ENCODE measurements around the gene TCAP.
A peak's percentile ranks its signal among the peaks of the same experiment; 100 is the strongest.

Gene TCAP

GRCh38 chr17:39626171-39627046 is 38.7 kb upstream of the TCAP start, which contains the start of gene PPP1R1B:
Gene PPP1R1B (plus strand): TSS chr17:39626952. CDS start chr17:39627393, 441 bp downstream.
- no peak for TF ChIP-seq ZNF274 (IDR thresholded peaks at IDR 0.05; ENCODE audit: low read depth, low read length)
- H3K4me3 ChIP-seq (ENCODE audit: low read length) = no peak within 1 kb of the TSS

DNA sequence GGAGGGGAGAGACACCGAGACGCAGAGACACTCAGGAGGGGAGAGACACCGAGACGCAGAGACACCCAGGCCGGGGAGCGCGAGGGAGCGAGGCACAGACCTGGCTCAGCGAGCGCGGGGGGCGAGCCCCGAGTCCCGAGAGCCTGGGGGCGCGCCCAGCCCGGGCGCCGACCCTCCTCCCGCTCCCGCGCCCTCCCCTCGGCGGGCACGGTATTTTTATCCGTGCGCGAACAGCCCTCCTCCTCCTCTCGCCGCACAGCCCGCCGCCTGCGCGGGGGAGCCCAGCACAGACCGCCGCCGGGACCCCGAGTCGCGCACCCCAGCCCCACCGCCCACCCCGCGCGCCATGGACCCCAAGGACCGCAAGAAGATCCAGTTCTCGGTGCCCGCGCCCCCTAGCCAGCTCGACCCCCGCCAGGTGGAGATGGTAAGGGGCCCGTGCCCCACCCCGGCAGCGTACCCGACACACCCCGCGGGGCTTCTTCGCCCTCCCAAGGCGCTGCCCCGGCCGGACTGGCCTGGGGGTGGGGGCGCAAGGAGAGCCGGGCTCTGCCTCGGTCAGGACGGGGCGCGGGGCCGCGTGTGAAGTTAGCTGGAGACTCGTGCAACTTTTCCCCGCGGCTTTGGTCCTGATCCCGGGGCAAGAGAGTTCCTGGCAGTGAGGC is 38.0 kb upstream of the TCAP start:
- no peak overlapping the region for H3K4me3 ChIP-seq (ENCODE audit: low read length)
- no peak for TF ChIP-seq ZNF274 (IDR thresholded peaks at IDR 0.05; ENCODE audit: low read depth, low read length)

DNA sequence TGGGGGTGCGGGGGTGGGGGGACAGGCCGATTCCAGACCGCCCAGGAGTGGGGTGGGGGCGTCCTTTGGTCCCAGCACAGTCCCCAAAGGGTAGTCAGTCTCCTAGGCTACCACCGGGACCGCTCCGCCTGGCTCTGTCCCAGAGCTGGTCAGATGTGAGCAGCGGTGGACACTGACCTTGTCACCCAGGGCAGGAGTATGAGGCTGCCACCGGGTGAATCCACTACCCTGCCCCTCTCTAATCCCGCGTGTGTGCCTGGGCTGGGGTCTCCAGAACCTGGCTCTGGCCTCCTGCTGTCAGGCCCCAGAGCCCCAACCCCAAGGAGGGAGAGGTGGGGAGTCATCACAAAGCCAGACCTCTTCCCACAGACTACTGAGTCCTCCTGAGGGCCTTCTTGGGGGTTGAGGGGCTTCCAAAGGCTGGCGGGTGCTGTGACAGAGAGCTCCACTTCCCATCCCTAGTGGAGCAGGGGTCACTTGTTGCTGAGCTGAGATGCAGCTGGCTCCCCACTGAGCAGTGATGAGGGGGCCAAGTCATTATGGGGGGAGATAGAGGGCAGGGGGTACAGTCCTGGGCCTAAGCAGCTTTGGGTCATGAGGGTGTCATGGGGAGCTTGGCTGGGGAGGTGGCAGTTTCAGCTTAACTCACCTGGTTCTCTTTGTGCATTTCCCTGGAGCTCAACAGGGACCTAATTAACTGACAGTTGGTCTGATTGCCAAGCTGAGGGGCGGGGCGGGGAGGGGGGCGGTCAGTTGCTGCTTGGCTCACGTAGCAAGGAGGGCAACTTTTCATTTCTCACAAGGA is 37.2 kb upstream of the TCAP start:
- TF ChIP-seq ZNF274 (IDR thresholded peaks at IDR 0.05; ENCODE audit: low read depth, low read length) = no peak
- H3K4me3 ChIP-seq (ENCODE audit: low read length) = no peak overlapping the region

DNA sequence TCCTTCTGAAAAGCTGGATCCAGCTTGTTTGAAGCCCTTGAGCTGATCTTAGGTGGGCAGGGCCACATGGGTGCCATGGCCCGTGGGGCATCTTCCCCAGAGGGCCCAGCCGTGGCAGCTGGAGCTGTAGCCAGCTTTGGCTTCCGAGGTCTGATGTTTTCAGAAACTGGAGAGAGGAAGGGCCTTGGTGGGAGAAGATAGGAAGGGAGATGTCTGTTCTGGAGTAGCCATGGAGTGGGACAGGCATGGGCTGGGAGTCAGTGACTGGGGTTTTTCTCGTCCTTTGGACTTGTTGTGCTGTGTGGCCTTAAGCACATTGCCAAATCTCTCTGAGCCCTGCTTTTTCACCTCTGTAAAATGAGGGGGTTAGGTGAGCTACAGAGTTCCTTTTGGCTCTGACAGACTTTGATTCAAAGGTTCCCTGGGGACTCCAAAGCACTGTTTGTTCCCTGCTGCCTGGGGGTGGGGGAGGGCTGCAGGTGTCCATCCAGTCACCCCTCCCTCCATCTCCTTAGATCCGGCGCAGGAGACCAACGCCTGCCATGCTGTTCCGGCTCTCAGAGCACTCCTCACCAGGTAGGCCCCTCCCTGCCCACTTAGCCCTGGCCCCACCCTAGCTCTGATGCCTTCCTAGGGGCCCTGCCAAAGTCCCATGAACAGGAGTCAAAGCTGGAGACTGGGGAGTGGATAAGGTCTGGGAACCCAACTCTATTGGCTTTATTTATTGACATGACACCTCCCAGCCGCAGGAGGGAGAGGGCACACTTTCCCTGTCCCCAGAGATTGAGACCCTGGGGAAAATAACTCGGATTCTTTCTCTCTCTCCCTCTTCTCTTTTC is 36.3 kb upstream of the TCAP start:
- no peak for TF ChIP-seq ZNF274 (IDR thresholded peaks at IDR 0.05; ENCODE audit: low read depth, low read length)
- H3K4me3 ChIP-seq (ENCODE audit: low read length) = no peak overlapping the region

DNA sequence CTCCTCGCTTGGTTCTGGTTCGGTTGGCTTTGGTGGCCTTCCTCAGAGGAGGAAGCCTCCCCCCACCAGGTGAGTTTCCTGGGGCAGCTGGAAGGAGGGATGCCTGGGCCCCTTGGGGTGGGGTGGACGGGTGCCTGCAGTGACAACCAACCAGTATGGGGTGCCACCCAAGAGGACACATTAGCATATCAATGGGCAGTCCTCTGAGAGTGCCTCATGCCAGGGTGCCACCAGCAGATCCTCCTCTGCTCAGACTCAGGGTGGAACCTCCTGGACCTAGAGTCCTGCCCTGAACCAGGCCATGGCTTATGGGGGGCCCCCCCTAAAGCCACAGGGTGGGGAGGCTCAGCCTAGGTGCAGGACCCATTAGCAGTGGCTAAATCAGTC is 35.7 kb upstream of the TCAP start:
- no peak overlapping the region for H3K4me3 ChIP-seq (ENCODE audit: low read length)
- no peak for TF ChIP-seq ZNF274 (IDR thresholded peaks at IDR 0.05; ENCODE audit: low read depth, low read length)

GRCh38 chr17:39629898-39630297 is 35.3 kb upstream of the TCAP start:
- no peak for TF ChIP-seq ZNF274 (IDR thresholded peaks at IDR 0.05; ENCODE audit: low read depth, low read length)
- no peak overlapping the region for H3K4me3 ChIP-seq (ENCODE audit: low read length)

- no peak for TF ChIP-seq ZNF274 (IDR thresholded peaks at IDR 0.05; ENCODE audit: low read depth, low read length)
- H3K4me3 ChIP-seq (ENCODE audit: low read length) = no peak overlapping the region
These were observed 33.7 kb upstream of the TCAP start for GRCh38 chr17:39631403-39631802.

GRCh38 chr17:39632153-39632941 is 32.8 kb upstream of the TCAP start:
- TF ChIP-seq ZNF274 (IDR thresholded peaks at IDR 0.05; ENCODE audit: low read depth, low read length) = no peak
- no peak overlapping the region for H3K4me3 ChIP-seq (ENCODE audit: low read length)

- TF ChIP-seq ZNF274 (IDR thresholded peaks at IDR 0.05; ENCODE audit: low read depth, low read length) = no peak
- H3K4me3 ChIP-seq (ENCODE audit: low read length) = no peak overlapping the region
These were observed 31.5 kb upstream of the TCAP start for GRCh38 chr17:39633570-39634183.

GRCh38 chr17:39634384-39634871 is 30.7 kb upstream of the TCAP start:
- TF ChIP-seq ZNF274 (IDR thresholded peaks at IDR 0.05; ENCODE audit: low read depth, low read length) = no peak
- H3K4me3 ChIP-seq (ENCODE audit: low read length) = no peak overlapping the region

DNA sequence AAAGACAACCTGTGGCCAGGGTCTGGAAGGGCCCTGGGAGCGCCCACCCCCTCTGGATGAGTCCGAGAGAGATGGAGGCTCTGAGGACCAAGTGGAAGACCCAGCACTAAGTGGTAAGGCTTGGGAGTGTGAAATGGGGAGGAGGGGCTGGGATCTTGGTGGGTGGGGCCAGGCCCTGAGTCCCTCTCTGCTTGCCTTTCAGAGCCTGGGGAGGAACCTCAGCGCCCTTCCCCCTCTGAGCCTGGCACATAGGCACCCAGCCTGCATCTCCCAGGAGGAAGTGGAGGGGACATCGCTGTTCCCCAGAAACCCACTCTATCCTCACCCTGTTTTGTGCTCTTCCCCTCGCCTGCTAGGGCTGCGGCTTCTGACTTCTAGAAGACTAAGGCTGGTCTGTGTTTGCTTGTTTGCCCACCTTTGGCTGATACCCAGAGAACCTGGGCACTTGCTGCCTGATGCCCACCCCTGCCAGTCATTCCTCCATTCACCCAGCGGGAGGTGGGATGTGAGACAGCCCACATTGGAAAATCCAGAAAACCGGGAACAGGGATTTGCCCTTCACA is 29.5 kb upstream of the TCAP start:
- no peak overlapping the region for H3K4me3 ChIP-seq (ENCODE audit: low read length)
- no peak for TF ChIP-seq ZNF274 (IDR thresholded peaks at IDR 0.05; ENCODE audit: low read depth, low read length)

DNA sequence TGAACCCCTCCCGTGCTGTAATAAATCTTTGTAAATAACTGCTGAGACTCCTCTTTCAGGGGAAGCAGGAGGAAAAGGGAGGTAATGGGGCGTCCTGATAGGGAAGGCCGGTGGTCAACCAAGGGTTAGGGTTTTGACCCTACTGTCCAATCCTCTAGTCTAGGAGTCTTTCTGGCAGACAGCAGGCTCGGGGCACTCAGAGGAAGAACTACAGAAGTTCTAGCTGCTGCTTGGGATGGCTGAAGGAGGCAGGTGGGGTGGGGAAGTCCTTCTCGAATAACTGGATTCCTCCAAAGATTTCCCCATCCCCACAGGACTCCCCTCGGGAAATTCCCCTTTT is 28.6 kb upstream of the TCAP start:
- peak overlapping the region; percentile 90; the same call in 1 of the 2 replicates for H3K4me3 ChIP-seq (ENCODE audit: low read length)
- no peak for TF ChIP-seq ZNF274 (IDR thresholded peaks at IDR 0.05; ENCODE audit: low read depth, low read length)
